Putamen (tissue), 1 donor: ENCODE results near the gene ANAPC15.
"Not testable (repeated sequence)": the region's sequence is repeated elsewhere in the genome, so short reads cannot be mapped to it uniquely, and the experiment has no call there.

ENCODE experiments used
- DNase-seq: peaks from one replicate; pipeline ENCODE4 v3.0.0-alpha.2; 2016; ENCODE audit warnings: low spot score

Gene ANAPC15

DNA sequence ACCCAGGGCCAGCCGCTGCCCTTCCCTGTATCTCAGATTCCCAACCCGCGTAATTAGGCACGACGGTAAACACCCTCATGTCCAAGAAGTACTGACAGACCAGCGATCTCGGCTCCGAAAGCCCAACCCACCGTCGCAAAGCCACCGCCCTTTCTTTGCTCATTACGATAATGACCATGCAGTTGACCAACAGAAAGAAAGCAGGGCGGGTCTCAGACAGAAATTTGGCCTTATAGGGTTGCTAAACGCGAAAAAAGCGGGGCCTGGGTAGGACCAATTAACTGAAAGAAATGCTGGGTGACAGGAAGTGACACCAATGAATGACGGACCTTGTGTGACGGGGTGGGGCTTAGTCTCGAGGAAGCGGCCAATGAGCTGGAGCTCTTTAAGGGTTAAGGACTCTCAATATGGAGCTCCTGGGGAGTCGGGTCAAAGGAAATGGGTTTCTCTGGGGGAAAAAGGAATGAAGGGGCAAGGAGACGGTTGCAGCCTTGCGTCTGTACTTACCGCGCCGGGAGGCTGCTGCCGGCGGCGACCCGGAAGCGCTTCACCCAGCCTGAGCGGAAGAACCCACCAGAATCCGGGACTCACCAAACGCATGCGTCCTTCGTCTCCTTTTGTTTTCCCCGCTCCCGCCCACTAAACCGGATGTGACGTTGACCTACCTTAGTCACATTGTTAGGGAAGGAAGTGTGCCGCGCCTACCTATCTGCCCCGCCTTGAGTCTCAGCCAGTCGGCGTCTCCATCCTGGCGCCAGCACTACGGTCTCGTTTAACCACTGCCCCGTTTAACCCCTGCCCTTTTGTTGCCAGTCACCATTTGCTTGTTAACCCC, at the start of gene ANAPC15:
ANAPC15 (minus strand) TSS at position 553 of the 835 bp plus-strand sequence. CDS start 1,419 bp downstream, outside the sequence.
- DNase-seq: peak; percentile 99

DNA sequence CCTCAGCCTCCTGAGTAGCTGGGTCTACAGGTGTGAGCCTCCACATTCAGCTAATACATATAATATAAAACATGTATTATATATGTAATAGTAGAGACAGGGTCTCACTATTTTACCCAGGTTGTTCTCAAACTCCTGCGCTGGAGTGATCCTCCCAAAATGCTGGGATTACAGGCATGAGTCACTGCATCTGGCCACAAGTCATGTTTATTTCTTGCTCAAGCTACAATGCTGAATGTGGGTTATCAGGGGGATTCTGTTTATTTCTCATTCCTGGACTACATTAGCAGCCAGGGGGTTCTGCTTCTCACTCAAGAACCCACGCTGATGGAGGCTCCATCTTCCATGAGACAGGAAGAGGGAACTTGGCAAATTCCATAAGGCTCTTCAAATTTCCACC, 47.8 kb upstream of the ANAPC15 start:
- no peak for DNase-seq

GRCh38 chr11:72157131-72157530, 44.6 kb upstream of the ANAPC15 start:
- no peak for DNase-seq

DNA sequence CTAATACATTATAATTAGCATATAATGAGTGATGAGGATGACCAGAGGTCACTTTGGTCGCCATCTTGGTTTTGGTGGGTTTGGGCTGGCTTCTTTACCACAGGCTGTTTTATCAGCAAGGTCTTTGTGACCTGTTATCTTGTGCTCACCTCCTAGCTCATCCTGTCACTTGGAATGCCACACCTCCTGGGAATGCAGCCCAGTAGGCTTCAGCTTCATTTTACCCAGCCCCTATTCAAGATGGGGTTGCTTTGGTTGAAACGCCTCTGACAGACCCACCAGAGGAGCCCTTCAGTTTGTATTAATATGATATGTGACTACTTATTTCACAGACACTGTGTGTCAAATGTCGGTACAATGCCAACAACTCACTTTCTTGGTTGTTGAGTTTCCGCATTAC, 43.3 kb upstream of the ANAPC15 start:
- DNase-seq: no peak

GRCh38 chr11:72154816-72155215, 42.3 kb upstream of the ANAPC15 start:
- DNase-seq: no peak

DNA sequence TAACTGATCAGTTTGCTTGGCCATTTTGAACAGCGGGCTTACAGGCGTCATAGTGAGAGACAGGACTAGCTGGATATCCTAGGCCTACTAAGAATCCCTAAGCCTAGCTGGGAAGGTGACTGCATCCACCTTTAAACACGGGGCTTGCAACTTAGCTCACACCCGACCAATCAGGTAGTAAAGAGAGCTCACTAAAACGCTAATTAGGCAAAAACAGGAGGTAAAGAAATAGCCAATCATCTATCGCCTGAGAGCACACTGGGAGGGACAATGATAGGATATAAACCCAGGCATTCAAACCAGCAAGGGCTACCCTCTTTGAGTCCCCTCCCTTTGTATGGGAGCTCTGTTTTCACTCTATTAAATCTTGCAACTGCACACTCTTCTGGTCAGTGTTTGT, 41.4 kb upstream of the ANAPC15 start:
- DNase-seq: not testable (repeated sequence)

DNA sequence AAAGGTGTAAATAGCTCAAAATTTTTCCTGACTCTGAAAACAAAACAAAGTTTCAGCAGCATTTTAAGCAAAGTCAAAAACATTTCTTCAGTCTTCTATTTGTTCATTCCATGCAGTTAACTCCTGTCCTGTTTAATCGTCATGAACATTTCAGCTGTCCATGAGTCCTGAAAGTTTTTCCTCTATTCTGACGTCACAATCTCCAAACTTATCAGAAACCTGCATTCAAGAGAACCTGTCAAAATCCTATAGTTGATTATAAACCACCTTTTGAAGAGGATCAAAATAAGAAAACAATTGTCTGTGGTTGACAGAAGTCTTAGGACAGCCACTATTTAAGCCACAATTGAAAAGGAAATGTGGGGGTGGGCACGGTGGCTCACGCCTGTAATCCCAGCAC, 38.4 kb upstream of the ANAPC15 start:
- no peak for DNase-seq

DNA sequence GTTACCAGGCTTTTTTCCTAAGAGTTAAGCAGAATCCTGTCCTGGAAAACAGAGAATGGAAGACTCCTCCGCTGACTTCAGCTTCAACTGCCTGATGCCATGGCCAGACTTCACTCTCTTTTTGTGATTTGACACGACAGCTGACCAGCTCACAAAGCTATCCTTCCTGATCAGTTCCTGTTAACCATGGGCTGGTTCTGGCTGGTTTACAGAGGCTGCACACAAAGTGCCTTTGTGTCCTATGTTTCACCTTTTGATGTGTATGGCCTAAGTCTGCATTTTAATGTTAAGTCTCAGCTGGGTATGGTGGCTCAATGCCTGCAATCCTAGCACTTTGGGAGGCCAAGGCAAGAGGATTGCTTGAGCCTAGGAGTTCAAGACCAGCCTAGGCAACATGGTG, 34.1 kb upstream of the ANAPC15 start:
- DNase-seq: no peak

DNA sequence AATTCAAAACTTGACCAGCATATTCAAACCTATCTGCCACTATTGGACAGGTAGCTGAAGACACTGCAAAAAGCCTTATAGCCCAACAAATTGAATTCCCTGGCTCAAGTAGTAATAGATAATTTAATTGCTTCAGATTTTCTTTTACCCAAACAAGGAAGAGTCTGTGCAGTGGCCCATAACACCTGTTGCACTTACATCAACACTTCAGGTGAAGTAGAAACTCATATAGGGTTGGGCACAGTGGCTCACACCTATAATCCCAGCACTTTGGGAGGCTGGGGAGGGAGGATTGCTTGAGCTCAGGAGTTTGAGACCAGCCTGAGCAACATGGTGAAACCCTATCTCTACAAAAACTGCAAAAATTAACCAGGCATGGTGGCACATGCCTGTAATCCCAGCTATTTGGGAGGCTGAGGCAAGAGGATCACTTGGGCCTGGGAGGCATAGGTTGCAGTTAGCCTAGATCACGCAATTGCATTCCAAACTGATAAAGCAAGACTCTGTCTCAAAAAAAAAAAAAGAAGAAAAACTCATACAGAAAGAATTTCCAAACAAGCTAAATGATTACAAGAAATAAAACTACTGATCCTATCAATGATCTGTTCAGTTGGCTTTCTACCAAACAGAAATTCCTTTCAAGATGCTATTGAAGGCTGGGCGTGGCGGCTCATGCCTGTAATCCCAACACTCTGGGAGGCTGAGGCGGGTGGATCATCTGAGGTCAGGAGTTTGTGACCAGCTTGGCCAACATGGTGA, 32.5 kb upstream of the ANAPC15 start:
- DNase-seq: no peak

DNA sequence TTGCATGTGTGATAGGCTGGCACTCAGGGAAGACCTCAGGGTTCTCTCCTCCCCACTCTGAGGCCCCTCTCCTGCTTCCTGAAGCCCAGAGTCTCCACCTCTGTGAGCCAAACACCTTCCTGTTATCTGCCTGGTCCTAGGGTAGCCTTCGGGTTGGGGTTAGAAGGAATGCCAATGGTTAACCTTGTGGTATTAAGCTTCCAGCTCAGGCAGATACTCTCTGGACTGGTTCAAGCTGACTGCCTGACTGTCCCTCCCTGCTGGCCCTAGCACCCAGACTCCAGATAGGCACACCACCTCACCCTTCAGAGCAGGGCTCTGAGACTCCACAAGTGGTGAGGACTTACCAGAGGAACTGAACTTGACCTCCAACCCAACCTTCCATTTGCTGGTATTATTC, 30.0 kb upstream of the ANAPC15 start:
- DNase-seq: not testable (repeated sequence)

DNA sequence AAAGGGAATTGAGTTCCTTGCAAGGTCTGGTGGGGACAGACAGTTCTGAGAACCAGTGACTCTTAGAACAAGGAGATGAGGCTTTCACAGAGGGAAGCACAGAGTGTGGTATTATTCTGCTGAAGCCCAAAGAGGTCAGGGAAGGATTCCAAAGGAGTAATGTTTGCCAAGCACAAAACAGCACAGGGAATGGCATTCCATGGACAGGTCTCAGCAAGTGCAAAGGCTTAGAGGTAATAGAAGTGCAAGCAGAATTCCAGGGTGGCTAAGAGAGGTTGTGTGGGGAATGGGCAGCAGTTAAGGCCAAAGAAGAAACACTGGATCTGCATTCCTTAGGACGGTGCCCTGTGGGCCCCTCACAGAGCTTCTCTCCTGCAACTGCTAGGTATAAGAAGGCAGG, 29.6 kb upstream of the ANAPC15 start:
- not testable (repeated sequence) for DNase-seq

DNA sequence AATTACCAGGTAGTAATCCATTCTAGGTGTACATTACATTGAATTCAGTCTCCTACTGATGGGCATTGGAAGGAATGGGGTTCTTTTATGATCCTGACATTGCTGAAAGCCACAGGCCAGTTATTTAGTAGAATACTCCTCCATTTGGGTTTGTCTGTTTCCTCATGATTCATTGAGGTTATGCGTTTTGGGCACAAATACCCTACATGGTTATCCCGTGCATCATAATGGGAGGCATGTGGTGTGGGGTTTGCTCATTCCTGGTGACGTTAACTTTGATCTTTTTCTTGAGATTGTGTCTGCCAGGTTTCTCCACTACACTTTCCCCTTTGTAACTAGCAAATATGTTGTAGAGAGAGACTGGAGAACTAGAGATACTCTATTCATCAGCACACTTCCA, 28.6 kb upstream of the ANAPC15 start:
- no peak for DNase-seq

GRCh38 chr11:72140661-72141060, 28.2 kb upstream of the ANAPC15 start:
- DNase-seq: no peak

DNA sequence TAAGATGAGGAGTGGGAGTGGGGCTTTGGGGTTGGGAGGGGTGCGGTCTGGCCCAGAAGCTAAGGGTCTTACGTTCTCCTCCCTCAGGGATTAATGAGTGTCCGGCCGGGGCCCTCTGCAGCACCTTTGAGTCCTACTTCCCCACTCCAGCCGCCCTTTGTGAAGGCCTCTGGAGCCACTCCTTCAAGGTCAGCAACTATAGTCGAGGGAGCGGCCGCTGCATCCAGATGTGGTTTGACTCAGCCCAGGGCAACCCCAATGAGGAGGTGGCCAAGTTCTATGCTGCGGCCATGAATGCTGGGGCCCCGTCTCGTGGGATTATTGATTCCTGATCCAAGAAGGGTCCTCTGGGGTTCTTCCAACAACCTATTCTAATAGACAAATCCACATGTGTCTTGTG, 27.0 kb upstream of the ANAPC15 start:
- no peak for DNase-seq

GRCh38 chr11:72138821-72139390, 26.4 kb upstream of the ANAPC15 start:
- DNase-seq: no peak

- DNase-seq: no peak
Measured at GRCh38 chr11:72136684-72137262, 24.3 kb upstream of the ANAPC15 start.

DNA sequence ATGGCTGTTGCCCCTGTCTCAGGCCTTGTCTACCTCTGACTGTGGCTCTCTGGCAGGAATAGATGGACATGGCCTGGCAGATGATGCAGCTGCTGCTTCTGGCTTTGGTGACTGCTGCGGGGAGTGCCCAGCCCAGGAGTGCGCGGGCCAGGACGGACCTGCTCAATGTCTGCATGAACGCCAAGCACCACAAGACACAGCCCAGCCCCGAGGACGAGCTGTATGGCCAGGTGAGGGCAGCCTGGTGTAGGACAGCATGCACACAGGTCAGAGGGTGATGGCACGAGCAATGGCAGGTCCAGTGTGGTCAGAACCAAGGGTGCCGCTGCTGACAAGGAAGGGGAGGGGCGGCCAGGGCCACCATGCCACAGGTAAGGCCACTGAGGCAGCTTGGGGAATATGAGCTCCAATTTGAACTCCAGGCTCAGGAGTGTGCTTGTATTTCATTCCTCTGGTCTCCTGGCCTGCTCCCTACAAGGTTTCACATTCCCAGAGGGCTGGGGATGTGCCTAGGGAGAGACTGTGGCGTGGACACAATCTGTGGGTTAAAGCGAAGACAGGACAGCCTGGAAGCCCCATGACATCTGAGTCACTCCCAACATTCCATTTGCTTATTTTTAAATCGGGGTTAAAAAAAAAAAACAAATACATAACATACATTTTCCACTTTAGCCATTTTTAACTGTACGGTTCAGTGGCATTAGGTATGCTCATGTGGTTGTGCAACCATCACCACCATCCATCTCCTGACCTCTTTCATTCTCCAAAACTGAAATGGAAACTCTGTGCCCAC, 23.6 kb upstream of the ANAPC15 start:
- DNase-seq: no peak

DNA sequence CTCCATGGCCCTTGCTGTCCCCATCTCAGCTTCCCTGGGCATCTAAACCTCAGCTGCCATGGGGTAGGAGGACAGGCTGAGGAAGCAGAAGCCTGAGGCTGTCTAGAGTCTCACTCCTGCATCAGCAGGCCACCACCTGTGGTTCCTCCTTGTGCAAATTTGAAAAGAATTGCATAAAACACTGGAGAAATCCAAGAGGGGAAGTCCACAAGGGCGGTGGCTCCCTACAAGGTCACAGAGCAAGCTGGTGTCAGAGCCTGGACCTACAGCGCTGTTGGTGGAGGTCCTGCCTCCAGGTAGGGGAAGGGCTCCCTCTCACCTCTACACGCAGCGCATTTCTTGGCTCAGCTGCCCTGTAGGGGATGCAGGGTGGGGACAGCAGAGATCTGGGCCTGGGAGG, 23.0 kb upstream of the ANAPC15 start, which contains the start of gene FOLR3:
FOLR3 (plus strand) TSS at position 253 of the 400 bp plus-strand sequence. CDS start 228 bp downstream, outside the sequence.
- DNase-seq: not testable (repeated sequence)

- DNase-seq: no peak
Measured at GRCh38 chr11:72132646-72133045, 20.2 kb upstream of the ANAPC15 start.

DNA sequence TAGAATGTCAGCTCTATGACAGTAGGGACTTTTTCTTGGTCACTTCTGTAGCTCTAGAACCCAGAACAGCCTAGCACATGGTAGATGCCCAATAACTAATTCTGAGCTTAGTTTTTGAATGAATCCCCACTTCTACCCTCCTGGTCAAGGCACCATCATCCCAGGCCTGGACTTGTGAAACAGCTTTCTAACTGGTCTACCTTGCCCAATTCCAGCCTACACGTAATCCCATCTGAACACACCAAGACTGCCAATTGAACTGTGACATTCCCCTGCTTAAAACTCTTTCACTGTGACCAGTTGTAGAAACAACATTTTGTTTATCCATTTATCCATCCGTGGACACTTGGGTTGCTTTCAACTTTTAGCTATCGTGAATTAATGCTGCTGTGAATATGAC, 16.9 kb upstream of the ANAPC15 start:
- DNase-seq: no peak

DNA sequence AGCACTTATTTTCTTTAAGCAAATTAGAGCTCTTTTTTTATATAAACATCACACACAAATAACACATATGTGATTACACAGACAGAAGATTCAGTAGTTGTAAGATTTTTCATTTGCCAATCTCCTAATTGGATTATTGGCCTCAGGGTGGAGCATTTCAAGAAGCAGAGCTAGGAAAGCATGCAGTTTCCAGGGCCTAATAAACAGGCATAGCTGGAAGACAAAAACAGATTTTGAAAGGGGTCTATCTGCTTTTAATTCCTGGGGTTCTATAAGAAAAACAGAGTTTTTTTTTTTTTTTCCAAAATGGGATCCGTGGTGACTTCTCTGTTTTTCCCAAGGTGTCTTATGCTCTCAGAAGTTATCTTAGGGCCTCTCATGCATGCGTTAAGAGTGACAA, 15.4 kb upstream of the ANAPC15 start:
- DNase-seq: no peak

DNA sequence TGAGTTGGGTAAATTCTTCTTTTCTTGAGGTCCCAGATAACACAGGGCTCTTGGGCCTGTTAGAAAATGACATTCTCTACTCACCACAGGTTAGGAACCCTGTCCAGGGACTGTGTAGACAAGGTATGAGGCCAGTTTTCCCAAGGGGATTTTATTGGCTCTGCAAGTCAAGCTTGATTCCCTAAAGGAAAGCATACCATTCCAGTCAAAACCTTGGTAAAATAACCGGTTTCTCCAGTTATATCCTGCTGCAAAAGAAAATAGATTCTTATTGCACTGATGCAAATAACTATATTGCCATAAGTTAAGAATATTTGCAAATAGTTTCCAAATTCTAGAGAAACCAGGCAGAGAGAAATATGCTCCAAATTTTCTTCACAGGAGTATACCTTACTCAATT, 13.5 kb upstream of the ANAPC15 start:
- DNase-seq: no peak
